ENCODE results near the gene CENPX.

CENPX gene

GRCh38 chr17:82061047-82061925 is 38.6 kb upstream of the CENPX start:
- no peak overlapping the region for H3K4me3 ChIP-seq (ENCODE audit: extremely low read depth, insufficient read depth, low read length, poor library complexity, severe bottlenecking)
- no peaks in the 10 kb centered on the region for H3K9me3 ChIP-seq (ENCODE audit: control insufficient read depth, low read length)
- no peak overlapping the region for H3K27ac ChIP-seq (ENCODE audit: low read depth, low read length, severe bottlenecking)
- peaks cover 9% of the 10 kb centered on the region for H3K4me1 ChIP-seq (ENCODE audit: control insufficient read depth, insufficient read depth, low read length, poor library complexity, severe bottlenecking)
- WGBS, 2 experiments (ENCODE audit: insufficient coverage in 2 of 2) = 93 to 95% methylated on average over 29 to 34 of the region's 34 CpGs
- H3K36me3 ChIP-seq (ENCODE audit: control insufficient read depth, insufficient read depth, low read length) = peaks cover 62% of the 10 kb centered on the region

DNA sequence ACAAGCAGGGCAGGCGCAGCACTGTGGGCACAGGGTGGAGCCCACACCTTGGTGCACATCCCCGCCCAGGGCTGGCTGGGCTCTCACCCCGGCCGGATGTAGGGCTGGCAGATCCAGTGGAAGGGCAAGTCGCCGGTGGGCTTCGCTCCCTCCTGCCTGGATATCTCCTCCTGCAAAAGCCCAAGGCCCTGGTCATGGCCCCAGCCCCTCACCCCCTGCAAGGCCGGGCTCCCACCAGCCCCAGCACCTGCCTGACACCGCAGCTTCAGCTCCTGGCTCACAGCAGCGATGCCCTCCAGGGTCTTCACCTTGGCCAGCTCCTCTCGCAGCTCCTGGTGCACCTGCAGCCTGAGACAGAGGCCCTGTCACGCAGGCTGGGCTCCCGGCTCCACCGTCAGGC is 37.9 kb upstream of the CENPX start:
- H3K36me3 ChIP-seq (ENCODE audit: control insufficient read depth, insufficient read depth, low read length) = peaks cover 69% of the 10 kb centered on the region
- no peak overlapping the region for H3K27ac ChIP-seq (ENCODE audit: low read depth, low read length, severe bottlenecking)
- WGBS, 2 experiments (ENCODE audit: insufficient coverage in 2 of 2) = 92 to 95% methylated on average over 11 to 14 of the region's 14 CpGs
- peaks cover 5% of the 10 kb centered on the region for H3K4me1 ChIP-seq (ENCODE audit: control insufficient read depth, insufficient read depth, low read length, poor library complexity, severe bottlenecking)
- no peaks in the 10 kb centered on the region for H3K9me3 ChIP-seq (ENCODE audit: control insufficient read depth, low read length)
- H3K4me3 ChIP-seq (ENCODE audit: extremely low read depth, insufficient read depth, low read length, poor library complexity, severe bottlenecking) = no peak overlapping the region

DNA sequence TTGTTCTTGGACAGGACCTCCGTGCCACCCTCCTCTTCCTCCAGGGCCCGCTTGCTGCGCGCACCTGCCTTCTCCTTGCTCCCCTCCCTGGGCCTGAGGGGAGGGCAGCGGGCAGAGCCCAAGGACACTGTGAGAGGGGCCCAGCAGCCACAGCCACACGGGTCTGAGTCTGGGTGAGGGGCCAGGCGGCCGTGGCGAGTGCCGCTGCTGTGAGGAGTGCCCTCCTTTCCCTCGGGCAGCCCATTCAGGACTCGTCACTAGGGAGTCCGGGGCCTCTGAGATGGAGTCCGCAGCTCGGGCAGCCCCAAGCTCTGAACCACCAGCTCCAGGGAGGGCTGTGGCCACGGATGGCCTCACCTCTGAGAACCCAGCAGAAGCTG is 37.3 kb upstream of the CENPX start:
- 94 to 95% methylated on average over 11 to 16 of the region's 16 CpGs for WGBS, 2 experiments (ENCODE audit: insufficient coverage in 2 of 2)
- peaks cover 74% of the 10 kb centered on the region for H3K36me3 ChIP-seq (ENCODE audit: control insufficient read depth, insufficient read depth, low read length)
- no peak overlapping the region for H3K27ac ChIP-seq (ENCODE audit: low read depth, low read length, severe bottlenecking)
- peaks cover 5% of the 10 kb centered on the region for H3K4me1 ChIP-seq (ENCODE audit: control insufficient read depth, insufficient read depth, low read length, poor library complexity, severe bottlenecking)
- no peak overlapping the region for H3K4me3 ChIP-seq (ENCODE audit: extremely low read depth, insufficient read depth, low read length, poor library complexity, severe bottlenecking)
- no peaks in the 10 kb centered on the region for H3K9me3 ChIP-seq (ENCODE audit: control insufficient read depth, low read length)

- H3K9me3 ChIP-seq (ENCODE audit: control insufficient read depth, low read length) = no peaks in the 10 kb centered on the region
- no peak overlapping the region for H3K4me3 ChIP-seq (ENCODE audit: extremely low read depth, insufficient read depth, low read length, poor library complexity, severe bottlenecking)
- 94 to 97% methylated on average over 17 to 18 of the region's 19 CpGs for WGBS, 2 experiments (ENCODE audit: insufficient coverage in 2 of 2)
- peaks cover 80% of the 10 kb centered on the region for H3K36me3 ChIP-seq (ENCODE audit: control insufficient read depth, insufficient read depth, low read length)
- H3K4me1 ChIP-seq (ENCODE audit: control insufficient read depth, insufficient read depth, low read length, poor library complexity, severe bottlenecking) = peaks cover 2% of the 10 kb centered on the region
- no peak overlapping the region for H3K27ac ChIP-seq (ENCODE audit: low read depth, low read length, severe bottlenecking)
These were observed 36.8 kb upstream of the CENPX start for GRCh38 chr17:82059272-82060000.

GRCh38 chr17:82058855-82059249 is 36.2 kb upstream of the CENPX start:
- WGBS, 2 experiments (ENCODE audit: insufficient coverage in 2 of 2) = 93 to 100% methylated on average over 9 to 10 of the region's 10 CpGs
- Histone ChIP-seq H3K4me3 (ENCODE audit: extremely low read depth, insufficient read depth, low read length, poor library complexity, severe bottlenecking) (no peak overlapping the region), H3K4me1 (ENCODE audit: control insufficient read depth, insufficient read depth, low read length, poor library complexity, severe bottlenecking) (no peaks in the 10 kb centered on the region), H3K36me3 (ENCODE audit: control insufficient read depth, insufficient read depth, low read length) (peaks cover 85% of the 10 kb centered on the region), H3K27ac (ENCODE audit: low read depth, low read length, severe bottlenecking) (no peak overlapping the region), H3K9me3 (ENCODE audit: control insufficient read depth, low read length) (no peaks in the 10 kb centered on the region)

DNA sequence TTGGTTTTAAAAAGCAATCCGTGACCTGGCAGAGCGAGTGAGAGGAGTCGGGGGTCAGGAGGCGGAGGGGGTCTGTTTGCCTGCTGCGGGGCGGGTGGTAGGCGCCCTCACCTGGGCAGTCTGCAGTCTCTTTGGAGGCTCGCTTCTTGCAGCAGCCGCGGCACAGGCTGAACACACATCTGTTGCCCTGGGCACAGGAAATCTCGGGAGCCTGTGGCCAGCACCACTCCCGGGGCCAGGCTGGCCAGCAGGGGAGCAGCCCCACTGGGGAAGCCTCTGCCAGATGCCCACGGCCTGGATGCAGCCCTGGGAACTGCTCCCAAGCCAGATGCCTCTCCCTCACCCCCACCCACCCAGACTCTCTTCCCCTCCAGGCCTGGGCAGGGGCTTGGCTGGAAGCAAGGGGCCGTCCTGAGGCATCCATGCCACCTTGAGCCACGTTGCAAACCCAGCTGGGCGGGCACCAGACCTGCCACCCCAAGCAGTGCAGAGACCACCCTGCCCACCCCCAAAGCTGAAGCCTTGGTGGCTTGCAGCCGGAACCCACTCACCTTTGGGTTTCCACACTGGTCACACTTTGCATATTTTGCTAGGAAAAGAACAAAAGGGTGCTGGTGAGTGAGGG is 35.7 kb upstream of the CENPX start:
- Histone ChIP-seq H3K27ac (ENCODE audit: low read depth, low read length, severe bottlenecking) (no peak overlapping the region), H3K4me3 (ENCODE audit: extremely low read depth, insufficient read depth, low read length, poor library complexity, severe bottlenecking) (no peak overlapping the region), H3K4me1 (ENCODE audit: control insufficient read depth, insufficient read depth, low read length, poor library complexity, severe bottlenecking) (no peaks in the 10 kb centered on the region), H3K9me3 (ENCODE audit: control insufficient read depth, low read length) (no peaks in the 10 kb centered on the region), H3K36me3 (ENCODE audit: control insufficient read depth, insufficient read depth, low read length) (peaks cover 89% of the 10 kb centered on the region)
- WGBS, 2 experiments (ENCODE audit: insufficient coverage in 2 of 2) = 85 to 89% methylated on average over 16 of the region's 17 CpGs

GRCh38 chr17:82056729-82057621 is 34.3 kb upstream of the CENPX start:
- H3K4me1 ChIP-seq (ENCODE audit: control insufficient read depth, insufficient read depth, low read length, poor library complexity, severe bottlenecking) = no peaks in the 10 kb centered on the region
- no peaks in the 10 kb centered on the region for H3K9me3 ChIP-seq (ENCODE audit: control insufficient read depth, low read length)
- H3K36me3 ChIP-seq (ENCODE audit: control insufficient read depth, insufficient read depth, low read length) = peaks cover 79% of the 10 kb centered on the region
- 97 to 98% methylated on average over 18 to 29 of the region's 29 CpGs for WGBS, 2 experiments (ENCODE audit: insufficient coverage in 2 of 2)
- no peak overlapping the region for H3K27ac ChIP-seq (ENCODE audit: low read depth, low read length, severe bottlenecking)
- H3K4me3 ChIP-seq (ENCODE audit: extremely low read depth, insufficient read depth, low read length, poor library complexity, severe bottlenecking) = no peak overlapping the region

DNA sequence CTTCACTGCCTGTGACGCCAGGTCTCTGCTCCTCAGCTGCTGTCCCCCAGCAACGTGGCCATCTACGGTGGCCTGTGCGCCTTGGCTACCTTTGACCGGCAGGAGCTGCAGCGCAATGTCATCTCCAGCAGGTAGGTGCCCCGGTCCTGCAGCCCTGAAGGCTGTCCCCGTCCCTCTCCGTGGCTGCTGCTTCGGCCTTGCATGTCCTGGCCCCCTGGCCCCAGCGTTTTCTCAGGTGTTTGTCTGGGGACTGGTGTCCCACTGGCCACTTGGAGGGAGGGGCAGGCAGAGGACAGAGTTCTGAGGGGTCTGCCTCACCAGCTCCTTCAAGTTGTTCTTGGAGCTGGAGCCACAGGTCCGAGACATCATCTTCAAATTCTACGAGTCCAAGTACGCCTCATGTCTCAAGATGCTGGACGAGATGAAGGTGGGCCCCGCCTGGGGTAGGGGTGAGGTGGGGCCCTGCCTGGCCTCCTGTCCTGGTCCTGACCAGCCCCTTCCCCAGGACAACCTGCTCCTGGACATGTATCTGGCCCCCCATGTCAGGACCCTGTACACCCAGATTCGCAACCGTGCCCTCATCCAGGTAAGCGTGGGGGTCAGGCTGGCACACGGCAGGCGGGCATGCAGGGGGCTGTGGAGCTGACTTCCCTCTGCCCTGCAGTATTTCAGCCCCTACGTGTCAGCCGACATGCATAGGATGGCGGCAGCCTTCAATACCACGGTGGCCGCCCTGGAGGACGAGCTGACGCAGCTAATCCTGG is 33.5 kb upstream of the CENPX start:
- Histone ChIP-seq H3K27ac (ENCODE audit: low read depth, low read length, severe bottlenecking) (no peak overlapping the region), H3K36me3 (ENCODE audit: control insufficient read depth, insufficient read depth, low read length) (peaks cover 73% of the 10 kb centered on the region), H3K4me3 (ENCODE audit: extremely low read depth, insufficient read depth, low read length, poor library complexity, severe bottlenecking) (no peak overlapping the region), H3K4me1 (ENCODE audit: control insufficient read depth, insufficient read depth, low read length, poor library complexity, severe bottlenecking) (no peaks in the 10 kb centered on the region), H3K9me3 (ENCODE audit: control insufficient read depth, low read length) (no peaks in the 10 kb centered on the region)
- 95 to 97% methylated on average over 18 to 26 of the region's 28 CpGs for WGBS, 2 experiments (ENCODE audit: insufficient coverage in 2 of 2)

DNA sequence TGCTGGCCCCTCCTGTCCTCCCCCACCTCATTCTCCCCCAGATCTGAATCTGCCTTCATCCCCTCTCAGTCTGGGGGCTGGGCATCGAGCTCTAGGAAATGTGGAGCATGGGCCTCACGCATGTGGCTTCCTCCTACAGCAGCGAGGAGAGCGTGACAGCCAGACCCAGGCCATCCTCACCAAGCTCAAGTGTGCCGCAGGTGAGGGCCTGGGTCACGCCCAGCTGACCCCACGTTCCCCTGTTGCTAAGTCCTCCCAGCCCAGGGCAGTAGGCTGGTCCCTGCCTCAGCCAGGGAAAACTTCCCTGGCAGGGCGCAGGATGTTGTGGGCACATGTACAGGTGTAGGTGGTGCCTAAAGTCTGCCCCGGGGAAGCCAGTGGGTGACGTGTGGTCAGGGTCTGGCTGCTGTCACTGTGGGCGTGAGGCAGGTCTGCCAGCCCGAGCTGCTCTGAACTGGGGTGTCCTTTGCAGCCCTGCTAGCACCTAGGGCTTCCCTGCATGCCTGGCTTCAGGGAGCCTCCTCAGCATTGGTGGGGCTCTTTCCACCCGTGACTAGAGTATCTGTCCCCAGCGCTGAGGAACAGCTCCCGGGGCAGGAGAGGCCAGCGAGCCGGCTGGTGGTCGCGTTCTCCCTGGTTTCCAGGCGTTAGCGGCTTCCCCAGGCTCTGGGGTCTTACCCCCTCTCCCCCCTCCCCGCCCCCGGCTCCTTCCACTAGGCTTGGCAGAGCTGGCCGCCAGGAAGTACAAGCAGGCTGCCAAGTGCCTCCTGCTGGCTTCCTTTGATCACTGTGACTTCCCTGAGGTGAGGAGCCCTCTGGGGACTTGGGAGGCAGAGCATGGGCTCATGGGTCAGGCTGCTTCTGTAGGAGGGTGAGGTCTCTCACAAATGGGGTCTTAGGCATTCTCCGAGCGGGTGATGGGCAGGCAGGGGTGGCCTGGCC is 32.6 kb upstream of the CENPX start:
- Histone ChIP-seq H3K9me3 (ENCODE audit: control insufficient read depth, low read length) (no peaks in the 10 kb centered on the region), H3K27ac (ENCODE audit: low read depth, low read length, severe bottlenecking) (no peak overlapping the region), H3K4me1 (ENCODE audit: control insufficient read depth, insufficient read depth, low read length, poor library complexity, severe bottlenecking) (no peaks in the 10 kb centered on the region), H3K4me3 (ENCODE audit: extremely low read depth, insufficient read depth, low read length, poor library complexity, severe bottlenecking) (no peak overlapping the region), H3K36me3 (ENCODE audit: control insufficient read depth, insufficient read depth, low read length) (peaks cover 68% of the 10 kb centered on the region)
- WGBS, 2 experiments (ENCODE audit: insufficient coverage in 2 of 2) = 91 to 95% methylated on average over 18 to 21 of the region's 26 CpGs
